PC-3 (cell line): ENCODE measurements around the gene PCNX2.

ENCODE experiments used
- CTCF ChIP-seq: fragments of 300-600 bp; sonication (generic); conservative IDR thresholded peaks from 2 replicates; pipeline ENCODE4 v1.5.1; 2017; ENCODE audit warnings: antibody characterized with exemption, low read depth, mild to moderate bottlenecking, low read length
- EZH2 ChIP-seq: fragments of 300-600 bp; sonication (generic); IDR thresholded peaks from one replicate; pipeline ENCODE4 v1.6.1; 2017; ENCODE audit warnings: antibody characterized with exemption, mild to moderate bottlenecking, low read length; ENCODE audit not compliant: unreplicated experiment

- TF ChIP-seq CTCF: no peak
- no peak for TF ChIP-seq EZH2
These were observed 42.0 kb upstream of the PCNX2 start for GRCh38 chr1:233337505-233337904.
